H1 (cell line): Measurements from ENCODE around the gene STX7. TPM values are rescaled to one million over a fixed set of nuclear protein-coding genes. Genes with fewer than 3 reads are reported as not detected.

Experiments
- CHD7 ChIP-seq: fragments of 300-600 bp; sonication (generic); IDR thresholded peaks from 2 replicates; pipeline ENCODE4 v1.7.1; 2012; ENCODE audit warnings: low read length, moderate library complexity, mild to moderate bottlenecking, inconsistent platforms; ENCODE audit not compliant: insufficient replicate concordance
- CTCF ChIP-seq, 3 experiments: IDR thresholded peaks; 1 replicate in 2 of 3; 2 replicates in 1 of 3; pipeline versions ENCODE4 v1.5.1 to v1.6.1; 2011; ENCODE audit warnings: low read length in 3 of 3, mild to moderate bottlenecking in 3 of 3, inconsistent platforms in 2 of 3, low read depth in 1 of 3, moderate library complexity in 1 of 3; ENCODE audit not compliant: insufficient read depth in 1 of 3; ENCODE audit errors: control extremely low read depth in 1 of 3
- PHF8 ChIP-seq: fragments of 200-600 bp; sonication (generic); conservative IDR thresholded peaks from 2 replicates; pipeline ENCODE4 v1.7.1; 2012; ENCODE audit warnings: low read depth, mild to moderate bottlenecking, inconsistent platforms, low read length, moderate library complexity
- polyA plus RNA-seq, 7 experiments: library from polyadenylated mRNA; depleted of rRNA in 3 of 7; stranded (reverse) in 5 of 7; unstranded in 2 of 7; fragments of >200 nt in 5 of 7; fragments of 200-250 nt in 2 of 7; gene quantifications; 1 replicate in 5 of 7; 2 replicates in 1 of 7; 4 replicates in 1 of 7; pipeline versions ENCODE4 v1.2.1 to v1.2.3, GENCODE V29; 2011 to 2013; ENCODE audit warnings: missing spikeins in 2 of 7, mixed read lengths in 2 of 7
- total RNA-seq: library from RNA; stranded (reverse); fragmentation: NEBNext Ultra II Directional; extraction: Animal tissue kit (Norgen Biotek cat#: 25700); gene quantifications from 2 replicates; pipeline ENCODE4 v1.2.1, GENCODE V29; 2021

Gene STX7
- total and polyA plus RNA-seq, 2 of the 8 experiments (the other 6 are each of a cell fraction or from before 2014, with no cell fraction given), result 5.7 to 27.9 TPM

- TF ChIP-seq CHD7 (no peak), CTCF (IDR thresholded peaks at IDR 0.05; ENCODE audit: control extremely low read depth in 1 of 3, insufficient read depth in 1 of 3, low read depth in 1 of 3, low read length in 3 of 3) (no peak), PHF8 (no peak)
These were observed 53.3 kb downstream of the STX7 start (continued) for GRCh38 chr6:132459605-132459952.
